ENCODE data around the gene PMM2.

GRCh38 chr16:8886593-8887430 is 89.2 kb downstream of the PMM2 start:
- no peak for TF ChIP-seq POLR2AphosphoS5 (IDR thresholded peaks at IDR 0.05; ENCODE audit: borderline replicate concordance, low read depth, low read length)
- no peak for TF ChIP-seq EZH2 (IDR thresholded peaks at IDR 0.05)
- no peak for TF ChIP-seq FOXP2 (optimal IDR thresholded peaks at IDR 0.05; ENCODE audit: control extremely low read depth, extremely low read length, insufficient read depth)

Measured in SK-N-MC (cell line).